Lower leg skin (tissue), 3 donors: ENCODE data around the gene NACC2.

ENCODE experiments used
- POLR2A ChIP-seq, 2 donors: fragments of 450-650 bp; IDR thresholded peaks; one replicate each; pipeline ENCODE4 v1.6.1; 2016 to 2017; ENCODE audit warnings: antibody characterized with exemption in 2 of 2, mild to moderate bottlenecking in 1 of 2, moderate library complexity in 1 of 2
- TF ChIP-seq, protein P1 (sequence below), 3 donors: fragments of 450-650 bp; IDR thresholded peaks; one replicate each; pipeline ENCODE4 v1.5.1; 2016; ENCODE audit warnings: antibody characterized with exemption in 3 of 3, mild to moderate bottlenecking in 3 of 3, moderate library complexity in 2 of 3

- TF ChIP-seq POLR2A (IDR thresholded peaks at IDR 0.05), result no peak
- TF ChIP-seq, protein P1, sequence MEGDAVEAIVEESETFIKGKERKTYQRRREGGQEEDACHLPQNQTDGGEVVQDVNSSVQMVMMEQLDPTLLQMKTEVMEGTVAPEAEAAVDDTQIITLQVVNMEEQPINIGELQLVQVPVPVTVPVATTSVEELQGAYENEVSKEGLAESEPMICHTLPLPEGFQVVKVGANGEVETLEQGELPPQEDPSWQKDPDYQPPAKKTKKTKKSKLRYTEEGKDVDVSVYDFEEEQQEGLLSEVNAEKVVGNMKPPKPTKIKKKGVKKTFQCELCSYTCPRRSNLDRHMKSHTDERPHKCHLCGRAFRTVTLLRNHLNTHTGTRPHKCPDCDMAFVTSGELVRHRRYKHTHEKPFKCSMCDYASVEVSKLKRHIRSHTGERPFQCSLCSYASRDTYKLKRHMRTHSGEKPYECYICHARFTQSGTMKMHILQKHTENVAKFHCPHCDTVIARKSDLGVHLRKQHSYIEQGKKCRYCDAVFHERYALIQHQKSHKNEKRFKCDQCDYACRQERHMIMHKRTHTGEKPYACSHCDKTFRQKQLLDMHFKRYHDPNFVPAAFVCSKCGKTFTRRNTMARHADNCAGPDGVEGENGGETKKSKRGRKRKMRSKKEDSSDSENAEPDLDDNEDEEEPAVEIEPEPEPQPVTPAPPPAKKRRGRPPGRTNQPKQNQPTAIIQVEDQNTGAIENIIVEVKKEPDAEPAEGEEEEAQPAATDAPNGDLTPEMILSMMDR (IDR thresholded peaks at IDR 0.05), result no peak
Observed at GRCh38 chr9:136117916-136118319, 22.8 kb upstream of the NACC2 start.
